Heart left ventricle (tissue), 16 donors: ENCODE data around the gene ZBTB12. TPM values are rescaled to one million over a fixed set of nuclear protein-coding genes. Genes with fewer than 3 reads are reported as not detected.
"Not testable (repeated sequence)": the region's sequence is repeated elsewhere in the genome, so short reads cannot be mapped to it uniquely, and the experiment has no call there.

ENCODE experiments used
- ATAC-seq, 4 donors: fragments of 200-7000 bp; cut with Tn5 transposase; one replicate each; pipeline ENCODE4 v1.9.1; 2020 to 2022; ENCODE audit warnings: moderate library complexity in 4 of 4, mild to moderate bottlenecking in 3 of 4, moderate number of reproducible peaks in 1 of 4
- DNase-seq, 5 donors: peaks; one replicate each; pipeline ENCODE4 v3.0.0-alpha.2; 2020
- H3K27ac ChIP-seq, 12 donors: fragments of 200-600 bp; sonication (generic) in 4 of 12; one replicate each; pipeline versions ENCODE4 v1.5.0 to v1.8.0; 2016 to 2022; ENCODE audit warnings: mild to moderate bottlenecking in 2 of 12
- H3K27me3 ChIP-seq, 9 donors: fragments of 200-600 bp; sonication (generic) in 2 of 9; one replicate each; pipeline versions ENCODE4 v1.5.1 to v1.8.0; 2016 to 2022; ENCODE audit warnings: mild to moderate bottlenecking in 3 of 9
- H3K36me3 ChIP-seq, 9 donors: fragments of 200-600 bp; sonication (generic) in 2 of 9; one replicate each; pipeline versions ENCODE4 v1.5.0 to v1.8.0; 2018 to 2022; ENCODE audit warnings: mild to moderate bottlenecking in 2 of 9
- H3K4me1 ChIP-seq, 12 donors: fragments of 200-600 bp; sonication (generic) in 4 of 12; one replicate each; pipeline versions ENCODE4 v1.5.0 to v1.8.0; 2016 to 2022; ENCODE audit warnings: mild to moderate bottlenecking in 3 of 12
- H3K4me3 ChIP-seq, 12 donors: fragments of 200-600 bp; sonication (generic) in 4 of 12; one replicate each; pipeline versions ENCODE4 v1.5.0 to v1.8.0; 2017 to 2022; ENCODE audit warnings: mild to moderate bottlenecking in 9 of 12, moderate library complexity in 4 of 12
- H3K9me3 ChIP-seq, 12 donors: fragments of 200-600 bp; sonication (generic) in 4 of 12; one replicate each; pipeline versions ENCODE4 v1.5.0 to v1.8.0; 2016 to 2022; ENCODE audit warnings: mild to moderate bottlenecking in 1 of 12
- POLR2A ChIP-seq, 2 donors: fragments of 450-650 bp; IDR thresholded peaks; one replicate each; pipeline ENCODE4 v1.6.1; 2017; ENCODE audit warnings: antibody characterized with exemption in 2 of 2, mild to moderate bottlenecking in 2 of 2, moderate library complexity in 2 of 2
- WGBS, 4 donors: extraction: QIAGEN DNeasy Blood & Tissue Kit in 2 of 4; methylation state at CpG; one replicate each; pipeline versions ENCODE4 v1.1.5 to v1.1.7; 2013 to 2018; 5-methylcytosine and 5-hydroxymethylcytosine counted together
- intact Hi-C, 10 donors: fragments of 100-400 bp; cut with DNase I; formaldehyde crosslinking; loops; one replicate each; pipeline versions ENCODE4 v1.11.1 to v1.14.2; 2022
- polyA plus RNA-seq, 2 donors: library from polyadenylated mRNA; stranded (reverse); fragments of 200-250 nt; gene quantifications; one replicate each; pipeline ENCODE4 v1.2.3, GENCODE V29; 2013
- total RNA-seq, 9 donors: library from RNA; depleted of rRNA in 2 of 9; stranded (reverse); fragments of >200 nt in 2 of 9; fragmentation: NEBNext Ultra II Directional in 3 of 9; extraction: Animal tissue kit (Norgen Biotek cat#: 25700) in 3 of 9; gene quantifications; one replicate each; pipeline versions ENCODE4 v1.1.0 to v1.2.4, GENCODE V29; 2016 to 2023
- TF ChIP-seq, protein P1 (sequence below), 12 donors: fragments of 200-600 bp; sonication (generic) in 4 of 12; IDR thresholded peaks; one replicate each; pipeline versions ENCODE4 v1.5.0 to v1.8.0; 2018 to 2022; ENCODE audit warnings: antibody characterized with exemption in 12 of 12, mild to moderate bottlenecking in 5 of 12
- donor health status: ischemic (EF 13 %, LVEDD 7.1; RV severe dilation, severe dysfunction).
- donor health status: healthy with polysubstance abuse.
- donor health status: DM: no; HTN: yes; CAD: no.
- donor health status: DM: no; HTN: no; CAD: no.
- donor health status: ischemic (EF 25% LVEDD 6.9; RV normal size, moderate dysfunction).
- donor health status: ischemic (EF 25% LVEDD 5.7; RV mildly dilated, moderate dysfunction).
- donor health status: healthy.
- donor health status: DM: yes; HTN: yes; CAD: no.
- donor health status: ischemic (EF 35%, LVEDD 5.7; RV mildly dilated, moderate dysfunction).
- donor health status: nonischemic (EF 11% LVEDD 7.7; RV severe dilation, severe dysfunction).
- donor health status: DM: yes; HTN: yes; CAD: no.
- donor health status: PGD.
- donor health status: ischemic (EF 29% LVEDD 5.4; RV normal size, mild dysfunction).
- donor health status: nonischemic (EF 23%, LVEDD 6.1; RV moderate dilation, normal function).

Gene ZBTB12
- total and polyA plus RNA-seq, 11 donors = 0.99 to 4.3 (median 2.3) TPM

DNA sequence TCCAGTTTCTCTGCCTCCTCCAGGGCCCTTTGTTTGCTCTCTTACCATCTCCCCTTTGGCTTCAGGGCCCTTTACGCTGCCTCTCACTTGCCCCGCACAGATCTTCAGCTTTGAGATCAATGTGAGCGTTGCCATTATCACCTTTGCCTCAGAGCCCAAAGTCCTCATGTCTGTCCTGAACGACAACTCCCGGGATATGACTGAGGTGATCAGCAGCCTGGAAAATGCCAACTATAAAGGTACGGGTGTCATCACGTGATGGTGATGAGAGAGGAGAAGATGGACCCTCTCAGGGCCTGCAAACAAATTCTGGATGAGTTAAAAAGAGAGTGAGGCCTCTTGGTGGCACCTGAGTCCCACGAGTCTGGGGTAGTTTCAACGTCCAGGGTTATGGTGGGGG is 33.9 kb upstream of the ZBTB12 start:
- H3K27me3 ChIP-seq = no peaks in the 10 kb centered on the region
- H3K4me3 ChIP-seq = no peak overlapping the region
- ATAC-seq (no peak), DNase-seq (no peak)
- H3K9me3 ChIP-seq = no peaks in the 10 kb centered on the region
- intact Hi-C loops = no loop called here
- TF ChIP-seq POLR2A (IDR thresholded peaks at IDR 0.05) = no peak
- TF ChIP-seq, protein P1, sequence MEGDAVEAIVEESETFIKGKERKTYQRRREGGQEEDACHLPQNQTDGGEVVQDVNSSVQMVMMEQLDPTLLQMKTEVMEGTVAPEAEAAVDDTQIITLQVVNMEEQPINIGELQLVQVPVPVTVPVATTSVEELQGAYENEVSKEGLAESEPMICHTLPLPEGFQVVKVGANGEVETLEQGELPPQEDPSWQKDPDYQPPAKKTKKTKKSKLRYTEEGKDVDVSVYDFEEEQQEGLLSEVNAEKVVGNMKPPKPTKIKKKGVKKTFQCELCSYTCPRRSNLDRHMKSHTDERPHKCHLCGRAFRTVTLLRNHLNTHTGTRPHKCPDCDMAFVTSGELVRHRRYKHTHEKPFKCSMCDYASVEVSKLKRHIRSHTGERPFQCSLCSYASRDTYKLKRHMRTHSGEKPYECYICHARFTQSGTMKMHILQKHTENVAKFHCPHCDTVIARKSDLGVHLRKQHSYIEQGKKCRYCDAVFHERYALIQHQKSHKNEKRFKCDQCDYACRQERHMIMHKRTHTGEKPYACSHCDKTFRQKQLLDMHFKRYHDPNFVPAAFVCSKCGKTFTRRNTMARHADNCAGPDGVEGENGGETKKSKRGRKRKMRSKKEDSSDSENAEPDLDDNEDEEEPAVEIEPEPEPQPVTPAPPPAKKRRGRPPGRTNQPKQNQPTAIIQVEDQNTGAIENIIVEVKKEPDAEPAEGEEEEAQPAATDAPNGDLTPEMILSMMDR (IDR thresholded peaks at IDR 0.05) = no peak
- H3K4me1 ChIP-seq = no peaks in the 10 kb centered on the region
- WGBS, 4 donors = 75 to 79% (median 76%) methylated on average over 9 of the region's 9 CpGs
- H3K27ac ChIP-seq = no peak overlapping the region
- peaks cover 0 to 10% (median 0%) of the 10 kb centered on the region in 9 donors for H3K36me3 ChIP-seq

- peaks cover 0 to 7% (median 0%) of the 10 kb centered on the region in 9 donors for H3K36me3 ChIP-seq
- no peaks in the 10 kb centered on the region for H3K27me3 ChIP-seq
- H3K9me3 ChIP-seq = no peaks in the 10 kb centered on the region
- H3K4me1 ChIP-seq = no peaks in the 10 kb centered on the region
- no peak overlapping the region for H3K4me3 ChIP-seq
- ATAC-seq (no peak), DNase-seq (no peak)
- WGBS, 4 donors = 71 to 79% (median 72%) methylated on average over 3 of the region's 3 CpGs
- TF ChIP-seq, protein P1 (IDR thresholded peaks at IDR 0.05) = no peak
- TF ChIP-seq POLR2A (IDR thresholded peaks at IDR 0.05) = no peak
- intact Hi-C loops = no loop called here
- H3K27ac ChIP-seq = no peak overlapping the region
Observed at GRCh38 chr6:31935021-31935420, 33.1 kb upstream of the ZBTB12 start.

GRCh38 chr6:31933537-31933936 is 31.7 kb upstream of the ZBTB12 start:
- no peaks in the 10 kb centered on the region for H3K9me3 ChIP-seq
- no peak for TF ChIP-seq POLR2A (IDR thresholded peaks at IDR 0.05)
- TF ChIP-seq, protein P1 (IDR thresholded peaks at IDR 0.05) = no peak
- no peak overlapping the region for H3K27ac ChIP-seq
- no peaks in the 10 kb centered on the region for H3K36me3 ChIP-seq
- ATAC-seq (no peak), DNase-seq (no peak)
- H3K27me3 ChIP-seq = no peaks in the 10 kb centered on the region
- 83 to 89% (median 87%) methylated on average over 8 to 19 of the region's 19 CpGs for WGBS, 4 donors
- intact Hi-C loops = no loop called here
- H3K4me1 ChIP-seq = peaks cover 0 to 8% (median 0%) of the 10 kb centered on the region in 12 donors
- no peak overlapping the region for H3K4me3 ChIP-seq

GRCh38 chr6:31932137-31932536 is 30.3 kb upstream of the ZBTB12 start:
- DNase-seq, H3K9me3 ChIP-seq, H3K4me3 ChIP-seq, intact Hi-C loops, ATAC-seq, H3K27me3 ChIP-seq, H3K27ac ChIP-seq, H3K36me3 ChIP-seq: not testable (repeated sequence)
- peaks cover 0 to 14% (median 0%) of the 10 kb centered on the region in 12 donors for H3K4me1 ChIP-seq
- 80 to 97% (median 94%) methylated on average over 3 to 32 of the region's 32 CpGs for WGBS, 4 donors

DNA sequence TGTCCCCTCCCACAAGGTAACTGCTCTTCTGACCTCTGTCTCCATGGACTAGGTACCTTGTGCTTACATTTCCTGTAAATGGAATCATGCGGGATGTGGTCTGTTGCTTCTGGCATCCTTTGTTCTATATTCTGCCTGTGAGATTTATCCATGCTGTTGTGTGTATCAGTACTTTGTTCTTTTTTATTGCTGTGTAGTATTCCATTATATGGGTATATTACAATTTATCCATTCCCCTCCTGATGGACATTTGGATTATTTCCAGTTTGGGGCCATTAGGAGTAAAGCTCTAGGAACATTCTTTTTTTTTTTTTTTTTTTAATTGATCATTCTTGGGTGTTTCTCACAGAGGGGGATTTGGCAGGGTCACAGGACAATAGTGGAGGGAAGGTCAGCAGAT is 29.1 kb upstream of the ZBTB12 start:
- Histone ChIP-seq H3K36me3 (no peaks in the 10 kb centered on the region), H3K27me3 (no peaks in the 10 kb centered on the region), H3K4me1 (peaks cover 0 to 17% (median 0%) of the 10 kb centered on the region in 12 donors), H3K27ac (no peak overlapping the region), H3K9me3 (no peaks in the 10 kb centered on the region), H3K4me3 (no peak overlapping the region)
- WGBS, 4 donors = 73 to 86% (median 82%) methylated on average over 1 of the region's 1 CpG
- ATAC-seq (no peak), DNase-seq (no peak)
- no peak for TF ChIP-seq POLR2A (IDR thresholded peaks at IDR 0.05)
- TF ChIP-seq, protein P1 (IDR thresholded peaks at IDR 0.05) = no peak
- intact Hi-C loops = no loop called here
